T-helper 17 cell (primary cell): Measurements from ENCODE around the gene RXYLT1. TPM values are rescaled to one million over a fixed set of nuclear protein-coding genes. Genes with fewer than 3 reads are reported as not detected.

ENCODE experiments used
- ATAC-seq: fragments of 150-1000 bp; cut with Tn5 transposase; 2 replicates; pipeline ENCODE4 v1.10.0; 2021; ENCODE audit warnings: mild to moderate bottlenecking, moderate library complexity
- DNase-seq, 3 donors: peaks; one replicate each; pipeline versions ENCODE4 v3.0.0 to v3.0.0-alpha.2; 2020 to 2021
- H3K9me3 ChIP-seq: one replicate; pipeline ENCODE4 v1.7.0; 2013; ENCODE audit warnings: low read length, mild to moderate bottlenecking; ENCODE audit not compliant: control insufficient read depth, poor library complexity, severe bottlenecking
- H3K27ac Mint-ChIP-seq: one replicate; pipeline ENCODE4 v1.8.0; 2022; ENCODE audit warnings: mild to moderate bottlenecking, moderate library complexity, mixed read lengths
- H3K27me3 Mint-ChIP-seq: one replicate; pipeline ENCODE4 v1.8.0; 2022; ENCODE audit warnings: mixed read lengths
- H3K36me3 Mint-ChIP-seq: one replicate; pipeline ENCODE4 v1.8.0; 2022; ENCODE audit warnings: low read depth, mixed read lengths
- H3K4me1 Mint-ChIP-seq: one replicate; pipeline ENCODE4 v1.8.0; 2022; ENCODE audit warnings: mild to moderate bottlenecking, mixed read lengths
- H3K4me3 Mint-ChIP-seq: one replicate; pipeline ENCODE4 v1.8.0; 2022; ENCODE audit warnings: mild to moderate bottlenecking, moderate library complexity, mixed read lengths
- total RNA-seq, 4 donors: library from RNA in 2 of 4; stranded (reverse) in 2 of 4; gene quantifications; one replicate each; pipeline ENCODE4 v1.2.3 and lab custom pipeline; 2022 to 2026

Gene RXYLT1
- total RNA-seq, 2 donors from 2014 or later: 7.9 to 9.0 TPM

DNA sequence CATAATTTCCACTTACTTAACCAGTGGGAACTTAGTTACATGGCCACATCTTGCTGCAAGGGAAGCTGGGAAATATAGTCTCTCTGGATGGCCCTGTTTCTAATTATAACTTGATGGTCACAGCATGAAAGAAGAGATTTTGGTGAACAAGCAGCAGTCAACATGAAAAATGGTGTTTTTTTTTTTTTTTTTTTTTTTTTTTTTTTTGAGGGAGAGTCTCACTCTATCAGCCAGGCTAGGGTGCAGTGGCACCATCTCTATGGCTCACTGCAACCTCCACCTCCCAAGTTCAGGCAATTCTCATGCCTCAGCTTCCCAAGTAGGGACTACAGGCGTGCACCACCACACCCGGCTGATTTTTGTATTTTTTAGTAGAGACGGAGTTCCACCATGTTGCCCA, 75.6 kb downstream of the RXYLT1 start:
- no peak overlapping the region for H3K27ac Mint-ChIP-seq
- no peaks in the 10 kb centered on the region for H3K9me3 ChIP-seq
- DNase-seq: no peak
- ATAC-seq: no peak
- no peaks in the 10 kb centered on the region for H3K27me3 Mint-ChIP-seq
- no peak overlapping the region for H3K4me3 Mint-ChIP-seq
- H3K36me3 Mint-ChIP-seq: peaks cover 2% of the 10 kb centered on the region
- no peaks in the 10 kb centered on the region for H3K4me1 Mint-ChIP-seq

DNA sequence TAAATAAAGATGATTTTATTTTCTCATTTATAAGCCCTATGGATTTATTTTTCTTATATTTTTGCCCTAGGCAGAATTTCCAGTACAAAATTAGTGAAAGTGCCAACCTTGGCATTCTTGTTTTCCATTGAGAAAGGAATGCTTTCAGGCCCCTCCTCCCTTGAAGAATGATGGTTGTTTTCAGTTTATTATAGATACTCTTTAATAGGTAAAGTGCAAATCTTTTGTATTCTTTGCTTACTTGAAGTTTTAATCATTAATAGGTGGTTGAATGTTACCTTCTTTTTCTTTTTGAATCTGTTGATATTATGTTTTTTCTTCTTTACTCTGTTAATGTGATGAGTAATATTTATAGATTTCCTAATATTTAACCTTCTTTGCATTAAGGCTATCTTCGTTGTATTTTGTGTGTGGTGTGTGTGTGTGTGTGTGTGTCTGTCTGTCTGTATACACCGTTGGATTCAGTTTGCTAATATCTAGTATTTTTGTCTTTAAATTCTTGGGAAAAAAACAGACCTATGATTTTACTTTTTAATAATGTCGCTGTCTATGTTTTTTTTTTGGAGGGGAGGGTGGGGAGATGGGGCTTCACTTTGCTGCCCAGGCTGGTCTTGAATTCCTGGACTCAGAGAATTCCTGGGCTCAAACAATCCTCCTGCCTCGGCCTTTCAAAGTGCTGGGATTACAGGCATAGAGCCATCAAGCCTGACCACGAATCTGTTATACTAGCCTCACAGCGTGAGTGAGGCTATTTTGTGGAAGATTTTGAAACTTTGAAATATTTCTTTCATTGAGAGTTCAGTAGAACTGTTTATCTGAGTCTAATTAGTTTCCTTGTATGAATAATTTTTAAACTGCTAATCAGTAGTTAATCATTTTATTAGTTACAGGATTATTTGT, 78.3 kb downstream of the RXYLT1 start:
- Mint-ChIP-seq H3K36me3 (peaks cover 2% of the 10 kb centered on the region), H3K4me1 (no peaks in the 10 kb centered on the region), H3K4me3 (no peak overlapping the region), H3K27me3 (peaks cover 4% of the 10 kb centered on the region), H3K27ac (no peak overlapping the region)
- no peaks in the 10 kb centered on the region for H3K9me3 ChIP-seq
- DNase-seq: no peak
- no peak for ATAC-seq

Other genes with a start within 250 kb of the RXYLT1 start
- gene DPY19L2, start 111.4 kb upstream of the RXYLT1 start, total RNA-seq: 1 to 10 TPM in 1 of 2 donors, not detected in 1; 2.0 TPM
- gene SRGAP1, start 64.8 kb downstream of the RXYLT1 start, total RNA-seq: under 1 TPM; 0.05 to 0.13 TPM